ENCODE results near the gene DUSP16. TPM values are rescaled to one million over a fixed set of nuclear protein-coding genes. Genes with fewer than 3 reads are reported as not detected.
"Not testable (repeated sequence)": the region's sequence is repeated elsewhere in the genome, so short reads cannot be mapped to it uniquely, and the experiment has no call there.

The DUSP16 gene
- total RNA-seq, 1 donor from 2014 or later = 19.3 TPM

GRCh38 chr12:12582895-12583303 is 20.2 kb upstream of the DUSP16 start:
- DNase-seq (ENCODE audit: low read depth) = no peak
- TF ChIP-seq CTCF (conservative IDR thresholded peaks at IDR 0.05; ENCODE audit: low read depth, low read length) = no peak
- H3K4me3 ChIP-seq (ENCODE audit: low read depth, low read length) = no peak overlapping the region

GRCh38 chr12:12582193-12582881 is 19.7 kb upstream of the DUSP16 start:
- DNase-seq (ENCODE audit: low read depth) = no peak
- TF ChIP-seq CTCF (conservative IDR thresholded peaks at IDR 0.05; ENCODE audit: low read depth, low read length) = no peak
- no peak overlapping the region for H3K4me3 ChIP-seq (ENCODE audit: low read depth, low read length)

GRCh38 chr12:12580716-12581115 is 18.1 kb upstream of the DUSP16 start:
- not testable (repeated sequence) for DNase-seq (ENCODE audit: low read depth); H3K4me3 ChIP-seq (ENCODE audit: low read depth, low read length)

- no peak for DNase-seq (ENCODE audit: low read depth)
- no peak overlapping the region for H3K4me3 ChIP-seq (ENCODE audit: low read depth, low read length)
- no peak for TF ChIP-seq CTCF (conservative IDR thresholded peaks at IDR 0.05; ENCODE audit: low read depth, low read length)
Observed at GRCh38 chr12:12577786-12578185, 15.1 kb upstream of the DUSP16 start.

GRCh38 chr12:12572659-12573058 is 10.0 kb upstream of the DUSP16 start:
- no peak for DNase-seq (ENCODE audit: low read depth)
- no peak for TF ChIP-seq CTCF (conservative IDR thresholded peaks at IDR 0.05; ENCODE audit: low read depth, low read length)
- H3K4me3 ChIP-seq (ENCODE audit: low read depth, low read length) = no peak overlapping the region

GRCh38 chr12:12565971-12566370 is 3.3 kb upstream of the DUSP16 start:
- H3K4me3 ChIP-seq (ENCODE audit: low read depth, low read length); DNase-seq (ENCODE audit: low read depth): not testable (repeated sequence)

- TF ChIP-seq CTCF (conservative IDR thresholded peaks at IDR 0.05; ENCODE audit: low read depth, low read length) = no peak
- no peak overlapping the region for H3K4me3 ChIP-seq (ENCODE audit: low read depth, low read length)
- no peak for DNase-seq (ENCODE audit: low read depth)
Observed at GRCh38 chr12:12564911-12565310, 2.2 kb upstream of the DUSP16 start.

- no peak for TF ChIP-seq CTCF (conservative IDR thresholded peaks at IDR 0.05; ENCODE audit: low read depth, low read length)
- H3K4me3 ChIP-seq (ENCODE audit: low read depth, low read length) = peak overlapping the region; percentile 63
- DNase-seq (ENCODE audit: low read depth) = peak; percentile 56
Observed at GRCh38 chr12:12563290-12563928, 746 bp upstream of the DUSP16 start.

All from epithelial cell of proximal tubule (primary cell).